ENCODE data around the gene TENM3. TPM values are rescaled to one million over a fixed set of nuclear protein-coding genes. Genes with fewer than 3 reads are reported as not detected.

TENM3 gene
- total RNA-seq, 1 experiment from 2014 or later = 57.4 TPM

DNA sequence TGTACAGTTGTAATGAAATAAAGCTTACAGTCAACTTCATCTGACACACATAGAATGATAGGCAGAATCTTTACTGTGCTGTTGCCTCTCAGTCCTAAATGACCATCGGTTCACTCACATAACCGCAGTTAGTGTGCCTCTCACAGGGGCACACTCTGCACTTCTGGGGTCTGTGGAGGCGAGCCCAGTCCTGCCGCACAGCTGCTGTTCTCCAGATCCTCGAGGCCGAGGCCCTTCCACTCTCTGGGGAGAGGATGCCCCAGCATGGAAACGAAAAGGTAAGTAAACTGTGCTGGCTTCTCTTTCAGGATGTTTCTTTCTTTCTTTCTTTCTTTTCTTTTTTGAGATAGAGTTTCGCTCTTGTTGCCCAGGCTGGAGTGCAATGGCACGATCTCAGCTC lies 586.0 kb downstream of the TENM3 start:
- no peak overlapping the region for H3K27ac ChIP-seq

GRCh38 chr4:182831376-182831775 lies 588.2 kb downstream of the TENM3 start:
- DNase-seq = no peak
- no peaks in the 10 kb centered on the region for H3K9me3 ChIP-seq (replicated peaks)

More for the DNA sequence above, 586.0 kb downstream of the TENM3 start:
- H3K4me3 ChIP-seq = no peak overlapping the region
- DNase-seq = no peak
- H3K9me3 ChIP-seq (replicated peaks) = no peaks in the 10 kb centered on the region
- no peaks in the 10 kb centered on the region for H3K27me3 ChIP-seq
- no peaks in the 10 kb centered on the region for H3K36me3 ChIP-seq
- H3K4me1 ChIP-seq = no peaks in the 10 kb centered on the region

DNA sequence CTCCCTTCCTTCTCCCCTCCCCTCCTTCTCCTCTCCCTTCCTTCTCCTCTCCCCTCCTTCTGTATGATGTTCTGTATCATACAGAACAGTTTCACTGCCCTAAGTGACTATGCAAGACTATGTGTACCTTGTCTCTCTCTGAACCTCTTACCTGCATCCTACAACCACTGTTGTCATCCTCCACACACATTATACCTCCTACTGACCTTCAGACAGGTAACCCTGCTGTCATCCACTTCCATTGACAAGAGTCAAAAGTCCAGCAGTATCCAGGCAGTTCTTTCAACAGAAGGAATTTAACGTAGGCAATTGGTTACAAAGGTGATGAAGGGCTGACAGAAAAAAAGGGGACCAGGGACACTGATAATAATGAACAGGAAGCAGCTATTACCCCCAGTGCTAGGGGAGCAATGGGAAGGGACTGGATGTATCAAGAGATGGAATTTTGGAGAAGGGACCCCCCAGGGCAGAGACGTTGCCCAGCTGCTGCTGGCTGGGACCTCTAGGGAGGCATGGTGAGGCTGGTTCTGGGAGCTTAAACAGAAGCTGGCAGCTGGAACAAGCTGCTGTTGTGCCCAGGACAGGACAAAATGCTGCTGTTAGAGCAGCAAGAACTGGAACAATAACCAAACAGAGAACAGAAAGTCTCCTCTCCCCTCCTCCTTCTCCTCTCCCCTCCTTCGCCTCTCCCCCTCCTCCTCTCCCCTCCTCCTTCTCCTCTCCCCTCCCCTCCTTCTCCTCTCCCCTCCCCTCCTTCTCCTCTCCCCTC lies 589.3 kb downstream of the TENM3 start:
- H3K27ac ChIP-seq = no peak overlapping the region

More at GRCh38 chr4:182831376-182831775, 588.2 kb downstream of the TENM3 start:
- Histone ChIP-seq H3K27ac (no peak overlapping the region), H3K4me3 (no peak overlapping the region), H3K36me3 (no peaks in the 10 kb centered on the region), H3K4me1 (no peaks in the 10 kb centered on the region), H3K27me3 (no peaks in the 10 kb centered on the region)

GRCh38 chr4:182835006-182835740 lies 592.0 kb downstream of the TENM3 start:
- H3K4me1 ChIP-seq = no peaks in the 10 kb centered on the region
- no peak overlapping the region for H3K27ac ChIP-seq
- no peaks in the 10 kb centered on the region for H3K9me3 ChIP-seq (replicated peaks)
- H3K4me3 ChIP-seq = no peak overlapping the region
- H3K27me3 ChIP-seq = no peaks in the 10 kb centered on the region
- no peaks in the 10 kb centered on the region for H3K36me3 ChIP-seq
- no peak for DNase-seq

More for the DNA sequence above, 589.3 kb downstream of the TENM3 start:
- H3K4me1 ChIP-seq = no peaks in the 10 kb centered on the region
- no peak for DNase-seq
- no peaks in the 10 kb centered on the region for H3K36me3 ChIP-seq
- H3K9me3 ChIP-seq (replicated peaks) = no peaks in the 10 kb centered on the region
- H3K27me3 ChIP-seq = no peaks in the 10 kb centered on the region
- no peak overlapping the region for H3K4me3 ChIP-seq

- H3K36me3 ChIP-seq = no peaks in the 10 kb centered on the region
- H3K4me3 ChIP-seq = no peak overlapping the region
- no peaks in the 10 kb centered on the region for H3K9me3 ChIP-seq (replicated peaks)
- H3K4me1 ChIP-seq = no peaks in the 10 kb centered on the region
- DNase-seq = no peak
- no peaks in the 10 kb centered on the region for H3K27me3 ChIP-seq
- H3K27ac ChIP-seq = no peak overlapping the region
Observed at GRCh38 chr4:182837831-182838230, 594.6 kb downstream of the TENM3 start.

DNA sequence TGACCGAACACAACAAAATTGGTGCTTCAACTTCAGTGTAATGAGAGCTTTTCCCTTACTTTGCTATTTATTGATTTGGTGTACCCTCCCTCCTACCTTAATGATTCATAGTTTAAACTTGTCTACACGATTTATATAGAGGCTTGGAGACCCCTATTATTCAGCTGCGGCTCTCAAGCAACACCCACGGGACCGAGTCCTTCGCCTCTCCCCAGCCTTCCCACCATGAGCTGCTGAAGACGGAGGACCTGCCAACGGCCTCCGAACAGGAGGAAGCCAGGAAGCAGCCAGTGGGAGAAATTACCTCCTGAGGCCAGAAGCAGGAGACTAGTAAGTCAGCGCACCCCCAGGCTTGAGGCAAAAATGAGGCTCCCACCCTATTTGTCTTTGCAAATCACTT lies 595.3 kb downstream of the TENM3 start:
- Histone ChIP-seq H3K27me3 (no peaks in the 10 kb centered on the region), H3K36me3 (no peaks in the 10 kb centered on the region), H3K4me1 (no peaks in the 10 kb centered on the region), H3K9me3 (replicated peaks) (no peaks in the 10 kb centered on the region), H3K4me3 (no peak overlapping the region), H3K27ac (no peak overlapping the region)
- DNase-seq = no peak

DNA sequence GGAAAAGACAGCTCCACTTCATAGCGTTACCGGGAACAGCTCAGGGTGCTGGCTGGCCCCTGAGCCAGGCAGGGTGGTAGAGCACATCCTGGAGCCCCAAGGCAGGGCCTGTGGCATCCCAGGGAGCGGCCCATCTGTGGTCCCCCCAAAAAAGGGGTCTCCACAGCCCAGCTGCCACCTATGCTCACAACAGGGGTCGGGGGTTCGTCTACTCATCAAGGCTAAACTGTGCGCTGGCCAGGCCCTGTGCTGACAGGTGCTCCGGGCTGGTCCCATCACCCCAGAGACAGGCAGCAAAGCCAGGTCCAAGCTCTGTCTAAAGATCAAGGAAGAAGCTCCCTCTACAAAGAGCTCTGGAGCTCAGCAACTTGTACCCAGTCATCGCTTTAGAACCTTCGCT lies 596.1 kb downstream of the TENM3 start:
- Histone ChIP-seq H3K9me3 (replicated peaks) (no peaks in the 10 kb centered on the region), H3K36me3 (no peaks in the 10 kb centered on the region), H3K4me1 (no peaks in the 10 kb centered on the region), H3K4me3 (no peak overlapping the region), H3K27me3 (no peaks in the 10 kb centered on the region), H3K27ac (no peak overlapping the region)
- DNase-seq = no peak

DNA sequence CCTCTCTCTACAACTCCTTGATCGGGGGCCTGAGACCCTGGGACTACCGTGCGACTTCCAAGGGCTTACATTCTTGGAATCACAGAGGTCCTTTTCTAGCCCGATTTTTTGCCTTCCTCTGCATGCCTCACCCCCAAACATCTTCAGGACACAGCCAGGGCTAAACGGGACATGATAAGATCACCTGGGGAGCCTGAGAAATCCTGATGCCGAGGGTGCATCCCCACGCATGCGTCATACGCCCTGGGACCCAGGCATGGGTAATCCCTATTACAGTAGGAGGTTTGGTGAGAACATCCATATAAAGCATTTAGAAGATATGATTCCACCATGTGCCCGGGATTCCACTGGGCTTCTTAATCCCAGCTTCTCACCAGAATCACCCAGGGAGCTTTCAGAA lies 596.9 kb downstream of the TENM3 start:
- DNase-seq = no peak
- Histone ChIP-seq H3K4me3 (no peak overlapping the region), H3K9me3 (replicated peaks) (no peaks in the 10 kb centered on the region), H3K36me3 (no peaks in the 10 kb centered on the region), H3K4me1 (no peaks in the 10 kb centered on the region), H3K27ac (no peak overlapping the region), H3K27me3 (no peaks in the 10 kb centered on the region)

DNA sequence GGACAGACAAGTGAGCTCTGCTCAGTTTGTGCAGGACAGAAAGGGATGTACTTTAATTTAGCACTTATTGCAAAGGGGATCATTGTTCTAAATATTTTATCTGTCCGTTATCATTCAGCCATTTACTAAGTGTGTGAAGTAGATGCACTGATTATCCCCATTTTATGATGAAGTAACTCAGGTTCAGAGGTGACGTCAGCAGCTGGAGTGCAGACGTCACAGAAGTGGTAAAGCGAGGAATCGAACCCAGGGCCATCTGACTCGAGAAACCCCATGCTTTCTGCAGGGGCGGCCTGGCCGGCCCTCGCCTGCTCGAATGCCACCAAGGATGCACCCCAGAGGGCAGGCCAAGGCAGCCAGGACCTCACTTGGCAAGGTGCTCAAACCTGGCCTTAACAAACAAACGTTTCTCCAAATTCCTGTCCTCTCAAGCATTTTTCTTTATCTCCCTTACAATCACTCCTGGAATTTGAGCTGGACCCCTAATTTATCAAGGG lies 599.0 kb downstream of the TENM3 start:
- no peak overlapping the region for H3K27ac ChIP-seq
- no peaks in the 10 kb centered on the region for H3K27me3 ChIP-seq
- no peaks in the 10 kb centered on the region for H3K4me1 ChIP-seq
- H3K9me3 ChIP-seq (replicated peaks) = no peaks in the 10 kb centered on the region
- DNase-seq = no peak
- H3K4me3 ChIP-seq = no peak overlapping the region
- H3K36me3 ChIP-seq = no peaks in the 10 kb centered on the region

DNA sequence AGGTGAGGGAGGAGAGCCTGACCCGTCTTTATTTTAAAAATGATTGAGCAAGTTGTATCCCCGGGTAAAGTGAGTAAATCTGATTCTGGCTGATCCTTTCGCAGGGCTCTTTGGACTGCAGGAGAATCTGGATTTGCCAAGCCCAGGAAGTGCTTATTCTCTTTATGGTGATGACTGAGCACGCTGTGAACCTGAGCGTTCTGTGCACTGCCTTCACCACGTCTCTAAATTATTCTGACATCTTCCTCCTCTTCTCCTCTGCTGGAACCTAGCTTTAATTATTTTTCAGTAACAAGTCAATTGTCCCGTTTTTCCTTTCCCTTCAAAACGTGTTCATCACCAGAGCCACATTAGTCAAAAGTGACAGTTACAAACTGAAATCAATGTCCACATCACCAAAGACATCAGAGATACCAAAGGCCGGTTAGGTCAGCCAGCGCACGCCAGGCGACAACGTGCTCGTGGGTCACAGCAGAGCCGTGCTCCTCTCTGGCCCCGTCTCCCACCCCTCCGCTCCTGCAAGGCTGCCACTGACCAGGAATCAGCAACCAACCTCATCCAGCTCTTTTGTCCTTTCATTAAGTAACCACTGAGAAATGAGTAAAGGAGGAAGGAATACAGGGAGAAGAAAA lies 599.7 kb downstream of the TENM3 start:
- Histone ChIP-seq H3K9me3 (replicated peaks) (no peaks in the 10 kb centered on the region), H3K36me3 (no peaks in the 10 kb centered on the region), H3K27me3 (no peaks in the 10 kb centered on the region), H3K27ac (no peak overlapping the region), H3K4me3 (no peak overlapping the region), H3K4me1 (no peaks in the 10 kb centered on the region)
- no peak for DNase-seq

GRCh38 chr4:182843808-182844325 lies 600.7 kb downstream of the TENM3 start:
- no peak for DNase-seq
- Histone ChIP-seq H3K9me3 (replicated peaks) (no peaks in the 10 kb centered on the region), H3K36me3 (no peaks in the 10 kb centered on the region), H3K4me1 (no peaks in the 10 kb centered on the region), H3K27me3 (no peaks in the 10 kb centered on the region), H3K27ac (no peak overlapping the region), H3K4me3 (no peak overlapping the region)

DNA sequence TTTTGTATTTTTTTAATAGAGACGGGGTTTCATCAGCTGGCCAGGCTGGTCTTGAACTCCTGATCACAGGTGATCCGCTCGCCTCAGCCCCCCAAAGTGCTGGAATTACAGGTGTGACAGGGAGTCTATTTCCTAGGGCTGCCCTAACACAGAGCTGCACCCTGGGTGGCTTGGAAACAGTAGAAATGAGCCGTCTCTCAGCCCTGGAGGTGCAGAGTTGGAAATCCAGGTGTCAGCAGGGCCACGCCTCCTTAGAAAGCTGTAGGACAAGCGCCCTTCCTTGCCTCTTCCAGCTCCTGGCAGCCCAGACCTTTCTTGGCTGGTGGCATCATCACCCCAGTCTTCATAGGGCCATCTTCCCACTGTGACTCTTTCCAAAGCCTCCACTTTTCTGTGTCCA lies 602.4 kb downstream of the TENM3 start:
- no peaks in the 10 kb centered on the region for H3K4me1 ChIP-seq
- no peaks in the 10 kb centered on the region for H3K9me3 ChIP-seq (replicated peaks)
- DNase-seq = no peak
- no peak overlapping the region for H3K27ac ChIP-seq
- H3K36me3 ChIP-seq = no peaks in the 10 kb centered on the region
- H3K4me3 ChIP-seq = no peak overlapping the region
- H3K27me3 ChIP-seq = no peaks in the 10 kb centered on the region

DNA sequence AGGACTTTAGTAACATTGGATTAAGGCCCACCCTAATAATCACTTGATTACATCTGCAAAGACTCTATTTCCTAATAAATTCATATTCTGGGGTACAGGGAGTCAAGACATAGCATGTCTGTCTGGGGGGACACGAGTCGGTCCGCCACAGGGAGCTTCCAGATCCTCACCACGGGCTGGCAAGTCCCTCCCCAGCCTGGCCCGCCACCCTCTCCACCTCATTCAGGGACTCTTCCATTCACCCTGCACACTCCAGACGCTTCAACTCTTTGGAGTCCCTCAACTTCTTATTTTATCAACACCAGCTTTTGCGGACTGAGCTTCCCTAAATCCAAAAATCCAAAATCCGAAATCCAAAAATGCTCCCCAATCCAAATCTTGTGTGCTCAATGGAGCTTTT lies 602.8 kb downstream of the TENM3 start:
- Histone ChIP-seq H3K4me1 (no peaks in the 10 kb centered on the region), H3K27me3 (no peaks in the 10 kb centered on the region), H3K27ac (no peak overlapping the region), H3K9me3 (replicated peaks) (no peaks in the 10 kb centered on the region), H3K4me3 (no peak overlapping the region), H3K36me3 (no peaks in the 10 kb centered on the region)
- no peak for DNase-seq

- H3K9me3 ChIP-seq (replicated peaks) = no peaks in the 10 kb centered on the region
- no peaks in the 10 kb centered on the region for H3K4me1 ChIP-seq
- no peak overlapping the region for H3K27ac ChIP-seq
- H3K36me3 ChIP-seq = no peaks in the 10 kb centered on the region
- DNase-seq = no peak
- no peak overlapping the region for H3K4me3 ChIP-seq
- no peaks in the 10 kb centered on the region for H3K27me3 ChIP-seq
Observed at GRCh38 chr4:182847576-182848450, 604.6 kb downstream of the TENM3 start.
